Activated CD4-positive, alpha-beta memory T cell treated with anti-CD3 and anti-CD28 coated beads, Interleukin-2, amount 10 ng/mL, durations not matched to agents 7 days and 5 days (primary cell): ENCODE results near the gene LPAR3. TPM values are rescaled to one million over a fixed set of nuclear protein-coding genes. Genes with fewer than 3 reads are reported as not detected.
A peak's percentile ranks its signal among the peaks of the same experiment; 100 is the strongest.

Source experiments
- CTCF ChIA-PET: fragments of 350-600 bp; sonication (Branson Sonifier 250); formaldehyde crosslinking; loops from one replicate; lab custom pipeline; 2021; ENCODE audit warnings: antibody characterized with exemption, inconsistent platforms; lab: Charles Lee
- POLR2A ChIA-PET: fragments of 350-600 bp; sonication (Branson Sonifier 250); formaldehyde crosslinking; loops from one replicate; lab custom pipeline; 2021; ENCODE audit warnings: antibody characterized with exemption; lab: Charles Lee
- DNase-seq: peaks from one replicate; pipeline ENCODE4 v3.0.0-alpha.2; 2020
- H3K27ac Mint-ChIP-seq: one replicate; pipeline ENCODE4 v1.8.0; 2021; ENCODE audit warnings: mild to moderate bottlenecking, mixed read lengths
- H3K27me3 Mint-ChIP-seq: one replicate; pipeline ENCODE4 v1.8.0; 2021; ENCODE audit warnings: mixed read lengths
- H3K36me3 Mint-ChIP-seq: one replicate; pipeline ENCODE4 v1.8.0; 2021; ENCODE audit warnings: low read depth, mixed read lengths
- H3K4me1 Mint-ChIP-seq: one replicate; pipeline ENCODE4 v1.8.0; 2021; ENCODE audit warnings: mixed read lengths
- H3K4me3 Mint-ChIP-seq: one replicate; pipeline ENCODE4 v1.8.0; 2021; ENCODE audit warnings: mild to moderate bottlenecking, mixed read lengths
- H3K9me3 Mint-ChIP-seq: one replicate; pipeline ENCODE4 v1.8.0; 2021; ENCODE audit warnings: mixed read lengths
- total RNA-seq, 2 experiments: library from RNA; stranded (reverse); gene quantifications; one replicate each; pipeline ENCODE4 v1.2.3, GENCODE V29; 2021

Gene LPAR3, protein sequence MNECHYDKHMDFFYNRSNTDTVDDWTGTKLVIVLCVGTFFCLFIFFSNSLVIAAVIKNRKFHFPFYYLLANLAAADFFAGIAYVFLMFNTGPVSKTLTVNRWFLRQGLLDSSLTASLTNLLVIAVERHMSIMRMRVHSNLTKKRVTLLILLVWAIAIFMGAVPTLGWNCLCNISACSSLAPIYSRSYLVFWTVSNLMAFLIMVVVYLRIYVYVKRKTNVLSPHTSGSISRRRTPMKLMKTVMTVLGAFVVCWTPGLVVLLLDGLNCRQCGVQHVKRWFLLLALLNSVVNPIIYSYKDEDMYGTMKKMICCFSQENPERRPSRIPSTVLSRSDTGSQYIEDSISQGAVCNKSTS
- total RNA-seq = 1 to 10 TPM; 1.7 to 2.1 TPM

DNA sequence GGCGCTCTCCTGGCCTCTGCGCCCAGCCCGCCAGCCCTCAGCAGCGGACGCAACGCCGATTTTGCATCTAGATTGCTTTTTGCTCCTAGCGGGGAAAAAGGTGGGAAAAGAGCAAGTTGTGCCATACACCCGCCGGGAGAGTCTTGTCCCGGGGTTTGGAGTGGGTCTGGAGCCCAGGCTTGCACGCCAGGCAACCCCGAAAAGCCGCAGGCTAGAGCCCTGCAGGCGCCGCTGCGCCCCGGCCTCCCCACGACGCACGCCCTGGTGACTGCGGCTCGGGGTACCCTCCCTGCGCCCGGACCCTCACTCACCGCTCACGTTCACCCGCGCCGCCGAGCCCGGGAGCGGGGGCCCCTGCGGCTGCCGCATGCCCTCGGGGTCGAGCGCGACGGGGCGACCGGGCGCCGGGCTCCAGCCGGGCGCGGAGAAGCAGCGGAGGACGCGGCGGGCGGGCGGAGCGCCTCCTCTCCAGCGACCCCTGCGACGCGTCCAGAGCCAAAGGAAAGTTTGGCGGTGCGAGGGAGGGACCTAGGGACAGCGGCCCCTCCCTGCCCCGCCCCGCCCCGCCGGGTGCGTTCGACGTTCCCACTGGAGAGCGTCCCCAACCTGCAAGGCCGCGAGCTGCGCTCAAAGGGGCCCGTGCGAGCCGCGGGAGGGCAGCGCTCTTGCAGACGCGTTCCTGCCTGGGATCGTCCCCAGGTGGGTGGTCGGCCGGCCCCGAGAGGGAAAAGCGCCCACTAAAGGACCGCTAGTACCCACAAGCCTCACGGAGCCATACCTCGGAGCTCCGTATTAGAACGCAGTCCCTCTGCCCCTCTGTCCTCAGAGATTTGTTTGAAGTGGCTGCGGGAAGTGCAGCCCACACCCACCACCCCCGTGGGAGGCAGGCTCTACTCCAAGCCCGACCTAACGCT is at the start of gene LPAR3:
Gene LPAR3, minus strand, starts transcription at position 502 of the 914 bp plus-strand sequence. CDS start 27,086 bp downstream, outside the sequence.
- ChIA-PET POLR2A (no interaction called here), CTCF (interaction anchor here (0.9 to 1.3 kb wide), 2 partner anchors 45 to 273 kb away, joined by 3 read pairs; no protein-coding TSS in a partner anchor)
- DNase-seq = peak; percentile 50
- Mint-ChIP-seq H3K9me3 (no peaks in the 10 kb centered on the region), H3K27me3 (peaks cover 41% of the 10 kb centered on the region), H3K27ac (no peak within 1 kb of the TSS), H3K4me3 (peak within 1 kb of the TSS; percentile 72), H3K36me3 (no peaks in the 10 kb centered on the region), H3K4me1 (peaks cover 39% of the 10 kb centered on the region)

DNA sequence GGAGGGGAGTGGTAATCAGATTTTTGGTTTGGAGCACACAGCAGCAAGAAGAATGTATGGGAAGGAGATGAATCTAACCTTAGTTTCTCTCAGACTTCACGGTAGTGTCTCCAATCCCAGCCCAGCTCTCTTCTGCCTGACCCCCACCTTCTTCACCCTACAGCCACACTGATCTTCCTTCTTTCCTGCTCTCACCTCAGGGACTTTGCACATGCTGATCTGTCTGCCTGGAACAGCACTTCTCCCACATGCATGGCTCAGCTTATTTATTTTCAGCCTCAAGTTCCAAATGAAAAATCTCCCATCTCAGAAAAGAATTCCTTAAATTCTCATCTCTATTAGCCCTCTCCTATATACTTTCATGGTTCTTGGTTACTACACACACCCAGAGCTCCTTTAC is 48.8 kb upstream of the LPAR3 start:
- no peak for DNase-seq
- Mint-ChIP-seq H3K9me3 (no peaks in the 10 kb centered on the region), H3K27ac (no peak overlapping the region), H3K4me1 (peaks cover 13% of the 10 kb centered on the region), H3K4me3 (no peak overlapping the region), H3K27me3 (no peaks in the 10 kb centered on the region), H3K36me3 (peaks cover 4% of the 10 kb centered on the region)
- POLR2A ChIA-PET = no interaction called here
- CTCF ChIA-PET = interaction anchor here (1.7 to 4.9 kb wide), 2 partner anchors 86 to 316 kb away, joined by 6 to 170 read pairs; partner anchors contain the start of gene C1orf52

DNA sequence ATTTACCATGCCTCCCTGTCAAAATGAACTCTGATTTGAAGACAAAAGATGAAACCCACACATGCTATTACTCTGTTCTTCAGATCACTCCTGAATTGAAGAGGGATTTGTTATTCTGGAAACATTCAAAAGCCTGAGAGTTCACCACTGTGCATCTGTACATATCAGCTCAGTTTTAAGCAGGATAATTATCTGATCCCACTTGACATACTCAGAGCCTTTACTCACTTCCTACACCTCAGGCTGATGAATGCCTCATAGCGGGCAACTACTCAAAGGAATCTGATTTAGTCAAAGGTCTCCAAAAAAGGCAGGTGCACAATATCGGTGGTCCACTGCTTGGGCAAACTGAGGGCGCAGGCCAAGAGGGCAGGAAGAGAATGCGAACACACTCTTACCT is 47.5 kb upstream of the LPAR3 start:
- Mint-ChIP-seq H3K36me3 (no peaks in the 10 kb centered on the region), H3K27me3 (no peaks in the 10 kb centered on the region), H3K4me1 (peaks cover 7% of the 10 kb centered on the region), H3K4me3 (no peak overlapping the region), H3K27ac (no peak overlapping the region), H3K9me3 (no peaks in the 10 kb centered on the region)
- POLR2A ChIA-PET = no interaction called here
- DNase-seq = no peak
- CTCF ChIA-PET = interaction anchor here (1.7 to 4.9 kb wide), 2 partner anchors 87 to 317 kb away, joined by 6 to 170 read pairs; partner anchors contain the start of gene C1orf52

DNA sequence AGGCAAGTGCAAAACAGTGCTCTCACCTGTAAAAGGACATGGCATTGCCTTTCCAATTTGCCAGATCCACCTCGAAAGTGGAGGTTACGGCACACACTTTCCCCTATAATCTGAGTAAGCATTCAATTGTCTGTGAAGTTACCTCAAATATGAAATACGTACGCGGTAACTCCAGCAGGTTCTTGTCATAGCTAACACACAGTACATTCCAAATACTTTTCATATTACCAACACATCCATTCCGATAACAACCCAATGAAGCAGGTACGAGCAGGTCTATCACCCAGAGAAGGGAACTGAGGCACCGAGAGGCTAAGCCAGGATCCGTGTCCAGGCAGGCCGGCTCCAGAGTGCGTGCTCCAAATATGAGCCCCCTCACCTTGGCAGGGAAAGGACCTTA is 46.8 kb upstream of the LPAR3 start:
- Mint-ChIP-seq H3K27ac (no peak overlapping the region), H3K36me3 (no peaks in the 10 kb centered on the region), H3K27me3 (no peaks in the 10 kb centered on the region), H3K4me3 (no peak overlapping the region), H3K4me1 (peaks cover 3% of the 10 kb centered on the region), H3K9me3 (no peaks in the 10 kb centered on the region)
- no peak for DNase-seq
- POLR2A ChIA-PET = interaction anchor here (2.2 kb wide), 1 partner anchor 319 kb away, joined by 6 read pairs; the partner anchor contains the start of gene C1orf52
- CTCF ChIA-PET = interaction anchor here (1.4 kb wide), 1 partner anchor 186 kb away, joined by 5 read pairs; no protein-coding TSS in a partner anchor

DNA sequence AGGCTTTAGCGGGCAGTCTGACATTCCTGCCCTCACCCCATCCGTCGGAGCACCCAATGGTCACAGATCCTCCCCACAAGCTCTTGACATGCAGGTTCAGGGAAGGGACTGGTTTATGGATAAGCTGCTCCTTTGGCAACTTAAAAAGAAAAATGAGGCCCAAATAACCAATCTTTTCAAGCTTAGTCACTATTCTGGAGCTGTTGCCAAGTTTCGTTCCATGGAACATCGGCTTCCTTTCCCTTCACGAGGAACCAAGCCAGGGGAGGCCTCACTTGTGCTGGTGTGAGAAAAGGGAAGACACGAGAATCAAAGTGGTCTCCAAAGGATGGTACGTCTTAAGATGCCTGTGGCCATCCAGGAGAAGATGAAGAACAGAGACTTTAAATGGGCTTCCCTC is 46.1 kb upstream of the LPAR3 start:
- no peaks in the 10 kb centered on the region for H3K4me1 Mint-ChIP-seq
- no peaks in the 10 kb centered on the region for H3K9me3 Mint-ChIP-seq
- H3K27me3 Mint-ChIP-seq = no peaks in the 10 kb centered on the region
- H3K36me3 Mint-ChIP-seq = no peaks in the 10 kb centered on the region
- CTCF ChIA-PET = interaction anchor here (1.3 to 1.6 kb wide), 4 partner anchors 160 to 338 kb away, joined by 3 to 5 read pairs (median 4); partner anchors contain the start of gene BCL10
- H3K27ac Mint-ChIP-seq = no peak overlapping the region
- no peak overlapping the region for H3K4me3 Mint-ChIP-seq
- DNase-seq = no peak
- POLR2A ChIA-PET = interaction anchor here (0.9 to 2.2 kb wide), 2 partner anchors 320 to 337 kb away, joined by 3 to 6 read pairs; partner anchors contain the start of genes BCL10 and C1orf52

DNA sequence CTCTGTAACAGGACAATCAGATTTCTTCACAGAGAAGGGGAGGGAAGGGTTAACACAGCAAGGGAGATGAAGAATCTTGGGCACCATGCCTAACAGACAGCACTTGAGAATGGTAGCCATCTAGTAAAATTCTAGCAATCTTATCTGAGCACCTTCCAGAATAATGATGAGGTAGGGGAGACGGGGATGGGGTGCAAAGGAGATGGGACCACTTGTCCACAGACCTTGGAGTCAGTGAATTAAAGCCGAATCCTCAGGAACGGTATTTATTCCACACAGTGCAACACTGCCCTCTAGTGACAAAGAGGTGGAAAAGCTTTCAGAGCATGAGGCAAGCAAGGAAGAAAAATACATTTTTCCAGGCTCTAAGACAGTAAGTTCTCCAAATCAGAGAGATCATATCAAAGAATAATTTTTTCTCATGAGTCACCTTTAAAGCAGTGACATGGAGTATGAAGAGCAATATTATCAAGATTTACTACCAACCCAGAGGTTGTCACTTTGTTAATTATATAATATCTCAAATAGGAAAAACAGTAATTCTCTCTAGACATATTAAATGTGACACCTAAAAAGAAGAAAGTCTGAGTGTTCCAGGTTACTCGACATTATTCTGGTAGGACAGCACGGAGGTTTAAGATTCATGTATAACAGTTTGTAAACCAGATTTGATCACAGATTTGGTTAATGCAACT is 43.3 kb upstream of the LPAR3 start:
- Mint-ChIP-seq H3K27ac (no peak overlapping the region), H3K27me3 (no peaks in the 10 kb centered on the region), H3K36me3 (no peaks in the 10 kb centered on the region), H3K9me3 (no peaks in the 10 kb centered on the region), H3K4me1 (no peaks in the 10 kb centered on the region), H3K4me3 (no peak overlapping the region)
- ChIA-PET CTCF (interaction anchor here (0.5 to 6.0 kb wide), 18 partner anchors 9 to 494 kb away, joined by 3 to 40 read pairs (median 4); no protein-coding TSS in a partner anchor), POLR2A (interaction anchor here (1.4 kb wide), 1 partner anchor 154 kb away, joined by 4 read pairs; no protein-coding TSS in a partner anchor)
- peak; percentile 24 for DNase-seq

DNA sequence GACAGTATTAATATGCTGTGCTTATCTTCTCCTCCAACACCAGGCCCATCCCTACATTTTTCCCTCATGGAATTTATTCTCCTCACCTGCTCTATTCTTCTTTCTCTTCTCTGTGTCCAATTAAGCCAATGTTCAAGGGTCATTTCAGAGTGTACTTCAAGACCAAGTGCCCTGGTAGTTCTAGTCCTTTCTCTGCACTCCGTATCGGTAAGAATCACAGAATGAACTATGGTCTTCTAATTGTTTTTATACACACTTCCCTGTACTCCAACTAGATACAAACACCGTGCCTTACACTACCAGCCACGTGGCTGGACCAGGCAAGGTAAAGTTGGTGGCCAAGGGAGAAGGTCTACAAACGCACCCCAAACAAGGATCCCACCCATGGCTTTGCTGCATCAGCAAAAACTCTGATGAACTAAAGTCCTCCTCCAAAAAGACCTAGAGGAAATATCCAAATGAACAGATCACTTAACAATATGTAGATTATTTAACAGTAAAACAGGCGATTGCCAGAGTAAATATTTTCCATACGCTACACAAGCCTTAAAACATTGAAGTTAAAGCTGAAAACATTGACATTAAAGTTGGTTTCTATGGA is 40.1 kb upstream of the LPAR3 start:
- H3K27me3 Mint-ChIP-seq = no peaks in the 10 kb centered on the region
- no peaks in the 10 kb centered on the region for H3K9me3 Mint-ChIP-seq
- DNase-seq = no peak
- H3K36me3 Mint-ChIP-seq = peaks cover 3% of the 10 kb centered on the region
- H3K4me3 Mint-ChIP-seq = no peak overlapping the region
- peaks cover 5% of the 10 kb centered on the region for H3K4me1 Mint-ChIP-seq
- ChIA-PET POLR2A (interaction anchor here (0.7 kb wide), 1 partner anchor 9 kb away, joined by 3 read pairs; no protein-coding TSS in a partner anchor), CTCF (interaction anchor here (6.0 kb wide), 1 partner anchor 151 kb away, joined by 40 read pairs; no protein-coding TSS in a partner anchor)
- H3K27ac Mint-ChIP-seq = no peak overlapping the region

DNA sequence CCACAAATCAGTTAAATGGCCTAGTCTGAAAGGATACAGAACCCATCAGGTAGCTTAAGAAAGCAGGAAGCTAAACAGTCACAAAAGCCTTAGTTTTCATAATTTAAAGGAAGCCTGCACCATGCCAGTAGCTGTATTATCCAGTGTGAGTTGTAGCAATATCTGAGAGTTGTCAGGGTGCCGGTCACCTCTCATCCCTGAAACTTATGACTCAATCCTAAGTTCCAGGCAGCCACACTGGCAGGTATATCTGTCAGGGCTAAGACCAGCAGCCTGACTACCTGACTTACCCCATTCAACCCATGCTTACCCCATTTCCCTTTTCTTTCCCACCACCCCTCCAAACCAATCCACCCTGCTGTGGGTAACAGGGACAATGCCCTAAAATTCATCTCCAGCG is 37.8 kb upstream of the LPAR3 start:
- H3K9me3 Mint-ChIP-seq = no peaks in the 10 kb centered on the region
- DNase-seq = no peak
- peaks cover 5% of the 10 kb centered on the region for H3K4me1 Mint-ChIP-seq
- H3K36me3 Mint-ChIP-seq = peaks cover 3% of the 10 kb centered on the region
- ChIA-PET POLR2A (no interaction called here), CTCF (no interaction called here)
- H3K27ac Mint-ChIP-seq = no peak overlapping the region
- H3K4me3 Mint-ChIP-seq = no peak overlapping the region
- H3K27me3 Mint-ChIP-seq = no peaks in the 10 kb centered on the region

DNA sequence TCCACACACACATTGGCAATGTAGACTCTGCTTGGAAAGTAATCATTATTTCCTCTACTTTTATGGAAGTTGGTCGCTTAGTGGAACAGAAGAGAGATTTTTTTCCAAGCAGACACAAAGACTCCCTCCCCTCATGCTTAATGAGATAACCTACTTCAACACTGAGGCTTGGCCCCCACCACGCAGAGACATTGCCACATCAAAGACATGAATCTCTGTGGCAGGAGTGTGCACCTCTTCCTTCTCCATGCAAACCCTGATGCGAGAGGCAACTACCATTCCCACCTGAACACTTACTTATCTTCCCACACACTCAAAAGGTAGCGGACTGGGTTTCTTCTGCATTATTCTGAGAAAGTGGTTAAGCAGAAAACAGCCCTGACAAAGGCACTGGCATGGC is 37.3 kb upstream of the LPAR3 start:
- Mint-ChIP-seq H3K4me3 (no peak overlapping the region), H3K27me3 (no peaks in the 10 kb centered on the region), H3K9me3 (no peaks in the 10 kb centered on the region), H3K36me3 (peaks cover 3% of the 10 kb centered on the region), H3K27ac (no peak overlapping the region), H3K4me1 (peaks cover 5% of the 10 kb centered on the region)
- no peak for DNase-seq
- ChIA-PET POLR2A (no interaction called here), CTCF (no interaction called here)

DNA sequence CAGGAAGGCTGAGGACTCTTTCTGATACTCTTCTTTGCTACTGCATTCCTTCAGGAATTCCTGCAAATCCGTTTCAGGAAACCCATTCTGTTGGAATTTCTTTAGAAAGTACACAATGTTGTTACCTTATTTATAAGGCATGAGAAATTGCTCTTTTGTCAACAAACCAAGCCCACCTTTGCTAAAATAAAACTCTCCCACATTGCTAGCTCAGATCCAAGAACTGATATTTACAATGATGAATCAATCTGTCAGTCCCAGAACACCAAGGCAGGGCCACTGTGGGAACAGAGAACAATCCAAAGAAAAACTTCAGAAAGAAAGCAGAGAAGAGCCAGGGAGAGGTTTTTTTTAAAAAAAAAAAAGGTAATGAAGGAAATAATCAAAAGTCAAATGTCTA is 36.6 kb upstream of the LPAR3 start:
- H3K36me3 Mint-ChIP-seq = peaks cover 3% of the 10 kb centered on the region
- no peak overlapping the region for H3K4me3 Mint-ChIP-seq
- no peak for DNase-seq
- CTCF ChIA-PET = interaction anchor here (0.5 to 1.5 kb wide), 5 partner anchors 15 to 335 kb away, joined by 3 to 7 read pairs (median 4); partner anchors contain the start of gene C1orf52
- H3K4me1 Mint-ChIP-seq = peaks cover 5% of the 10 kb centered on the region
- H3K27me3 Mint-ChIP-seq = no peaks in the 10 kb centered on the region
- H3K9me3 Mint-ChIP-seq = no peaks in the 10 kb centered on the region
- POLR2A ChIA-PET = no interaction called here
- no peak overlapping the region for H3K27ac Mint-ChIP-seq

DNA sequence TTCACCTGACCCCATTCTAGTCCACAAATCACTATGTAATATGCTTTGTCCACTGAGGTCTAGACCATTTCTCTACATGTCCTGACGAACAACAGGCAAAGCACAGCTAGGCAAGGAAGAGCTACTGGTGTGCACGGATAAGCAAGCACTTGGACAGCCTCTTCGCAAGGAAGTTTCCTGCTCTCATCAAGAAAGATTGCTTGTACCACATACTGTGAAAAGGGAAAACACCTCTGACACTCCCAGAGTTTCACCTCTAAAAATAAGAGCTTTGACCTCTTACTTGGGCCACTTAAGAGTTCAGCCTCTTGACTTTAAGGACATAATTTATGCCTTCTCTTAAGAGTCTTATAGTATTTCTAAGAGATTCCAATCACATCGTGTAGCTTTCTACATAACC is 36.0 kb upstream of the LPAR3 start:
- no peak for DNase-seq
- Mint-ChIP-seq H3K27ac (no peak overlapping the region), H3K4me3 (no peak overlapping the region), H3K36me3 (peaks cover 3% of the 10 kb centered on the region), H3K27me3 (no peaks in the 10 kb centered on the region), H3K9me3 (no peaks in the 10 kb centered on the region), H3K4me1 (peaks cover 5% of the 10 kb centered on the region)
- POLR2A ChIA-PET = no interaction called here
- CTCF ChIA-PET = interaction anchor here (0.8 to 1.7 kb wide), 5 partner anchors 16 to 331 kb away, joined by 3 to 7 read pairs (median 4); partner anchors contain the start of gene C1orf52
